Endothelial cell of umbilical vein (primary cell): ENCODE results near the gene PRDM1.

Experiments used
- EZH2 ChIP-seq: IDR thresholded peaks from 2 replicates; pipeline ENCODE4 v1.6.1; 2012; ENCODE audit warnings: borderline replicate concordance, low read depth, mild to moderate bottlenecking, moderate library complexity, low read length, inconsistent platforms; ENCODE audit not compliant: severe bottlenecking
- FOS ChIP-seq: IDR thresholded peaks from 2 replicates; pipeline ENCODE4 v1.6.1; 2011; ENCODE audit warnings: mild to moderate bottlenecking, low read length, moderate library complexity, borderline replicate concordance; ENCODE audit not compliant: insufficient read depth
- GATA2 ChIP-seq: IDR thresholded peaks from 2 replicates; pipeline ENCODE4 v1.7.0; 2011; ENCODE audit warnings: low read depth, mild to moderate bottlenecking, moderate library complexity, mixed read lengths, low read length; ENCODE audit not compliant: insufficient read length, insufficient read depth
- JUN ChIP-seq: IDR thresholded peaks from 2 replicates; pipeline ENCODE4 v1.6.1; 2011; ENCODE audit warnings: borderline replicate concordance, low read depth; ENCODE audit not compliant: insufficient read length, insufficient read depth
- MYC ChIP-seq: IDR thresholded peaks from one replicate; pipeline ENCODE4 v1.6.1; 2011; ENCODE audit warnings: mild to moderate bottlenecking, low read depth, low read length
- POLR2A ChIP-seq: IDR thresholded peaks from 2 replicates; pipeline ENCODE4 v1.6.1; 2012; ENCODE audit warnings: low read depth, mild to moderate bottlenecking, control low read depth, low read length
- POLR2AphosphoS5 ChIP-seq: IDR thresholded peaks from 2 replicates; pipeline ENCODE4 v1.6.1; 2012; ENCODE audit warnings: low read depth, mild to moderate bottlenecking, control low read depth, low read length, moderate library complexity; ENCODE audit not compliant: insufficient read depth
- TF ChIP-seq, protein P1 (sequence below), 2 donors: IDR thresholded peaks; 1 replicate in 1 of 2; 2 replicates in 1 of 2; pipeline ENCODE4 v1.5.1; 2011; ENCODE audit warnings: low read length in 2 of 2, mild to moderate bottlenecking in 2 of 2, moderate library complexity in 2 of 2, control low read depth in 1 of 2, inconsistent platforms in 1 of 2, low read depth in 1 of 2; ENCODE audit not compliant: insufficient read depth in 1 of 2; ENCODE audit errors: extremely low read depth in 1 of 2
- TF ChIP-seq, protein P2 (sequence below): IDR thresholded peaks from 2 replicates; pipeline ENCODE4 v1.6.1; 2011; ENCODE audit not compliant: insufficient read depth, insufficient read length

DNA sequence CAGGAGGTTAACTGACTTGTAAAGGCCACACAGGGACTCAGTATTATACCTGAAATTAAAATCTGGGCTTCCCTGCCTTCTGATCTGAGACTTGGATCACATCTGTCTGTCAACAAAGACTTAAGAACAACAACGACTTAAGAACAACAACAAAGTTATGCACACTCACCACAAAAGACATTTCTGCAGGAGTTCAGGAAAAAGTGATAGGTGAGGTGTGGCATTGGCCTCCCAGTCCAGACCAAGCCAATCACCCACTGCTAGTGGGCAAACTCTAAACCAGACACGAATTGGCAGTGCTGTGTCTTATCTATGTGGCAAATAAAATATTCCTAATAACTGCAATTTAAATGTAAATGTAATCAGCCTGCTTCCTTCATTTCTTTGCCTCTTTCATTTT is 61.3 kb downstream of the PRDM1 start:
- TF ChIP-seq EZH2 (no peak), POLR2A (no peak), POLR2AphosphoS5 (no peak), MYC (no peak), FOS (no peak), JUN (no peak), GATA2 (no peak)
- TF ChIP-seq, protein P1, sequence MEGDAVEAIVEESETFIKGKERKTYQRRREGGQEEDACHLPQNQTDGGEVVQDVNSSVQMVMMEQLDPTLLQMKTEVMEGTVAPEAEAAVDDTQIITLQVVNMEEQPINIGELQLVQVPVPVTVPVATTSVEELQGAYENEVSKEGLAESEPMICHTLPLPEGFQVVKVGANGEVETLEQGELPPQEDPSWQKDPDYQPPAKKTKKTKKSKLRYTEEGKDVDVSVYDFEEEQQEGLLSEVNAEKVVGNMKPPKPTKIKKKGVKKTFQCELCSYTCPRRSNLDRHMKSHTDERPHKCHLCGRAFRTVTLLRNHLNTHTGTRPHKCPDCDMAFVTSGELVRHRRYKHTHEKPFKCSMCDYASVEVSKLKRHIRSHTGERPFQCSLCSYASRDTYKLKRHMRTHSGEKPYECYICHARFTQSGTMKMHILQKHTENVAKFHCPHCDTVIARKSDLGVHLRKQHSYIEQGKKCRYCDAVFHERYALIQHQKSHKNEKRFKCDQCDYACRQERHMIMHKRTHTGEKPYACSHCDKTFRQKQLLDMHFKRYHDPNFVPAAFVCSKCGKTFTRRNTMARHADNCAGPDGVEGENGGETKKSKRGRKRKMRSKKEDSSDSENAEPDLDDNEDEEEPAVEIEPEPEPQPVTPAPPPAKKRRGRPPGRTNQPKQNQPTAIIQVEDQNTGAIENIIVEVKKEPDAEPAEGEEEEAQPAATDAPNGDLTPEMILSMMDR (IDR thresholded peaks at IDR 0.05; ENCODE audit: extremely low read depth in 1 of 2, insufficient read depth in 1 of 2, low read depth in 1 of 2, low read length in 2 of 2) = no peak
- TF ChIP-seq, protein P2, sequence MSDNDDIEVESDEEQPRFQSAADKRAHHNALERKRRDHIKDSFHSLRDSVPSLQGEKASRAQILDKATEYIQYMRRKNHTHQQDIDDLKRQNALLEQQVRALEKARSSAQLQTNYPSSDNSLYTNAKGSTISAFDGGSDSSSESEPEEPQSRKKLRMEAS = no peak
